CD4-positive, alpha-beta T cell treated with Interleukin-15 for 4 hours (primary cell): ENCODE results near the gene NCK1.
"Not testable (repeated sequence)": the region's sequence is repeated elsewhere in the genome, so short reads cannot be mapped to it uniquely, and the experiment has no call there.

Source experiments
- DNase-seq: peaks from one replicate; pipeline ENCODE4 v3.0.0-alpha.2; 2020; ENCODE audit warnings: low spot score

NCK1 gene

DNA sequence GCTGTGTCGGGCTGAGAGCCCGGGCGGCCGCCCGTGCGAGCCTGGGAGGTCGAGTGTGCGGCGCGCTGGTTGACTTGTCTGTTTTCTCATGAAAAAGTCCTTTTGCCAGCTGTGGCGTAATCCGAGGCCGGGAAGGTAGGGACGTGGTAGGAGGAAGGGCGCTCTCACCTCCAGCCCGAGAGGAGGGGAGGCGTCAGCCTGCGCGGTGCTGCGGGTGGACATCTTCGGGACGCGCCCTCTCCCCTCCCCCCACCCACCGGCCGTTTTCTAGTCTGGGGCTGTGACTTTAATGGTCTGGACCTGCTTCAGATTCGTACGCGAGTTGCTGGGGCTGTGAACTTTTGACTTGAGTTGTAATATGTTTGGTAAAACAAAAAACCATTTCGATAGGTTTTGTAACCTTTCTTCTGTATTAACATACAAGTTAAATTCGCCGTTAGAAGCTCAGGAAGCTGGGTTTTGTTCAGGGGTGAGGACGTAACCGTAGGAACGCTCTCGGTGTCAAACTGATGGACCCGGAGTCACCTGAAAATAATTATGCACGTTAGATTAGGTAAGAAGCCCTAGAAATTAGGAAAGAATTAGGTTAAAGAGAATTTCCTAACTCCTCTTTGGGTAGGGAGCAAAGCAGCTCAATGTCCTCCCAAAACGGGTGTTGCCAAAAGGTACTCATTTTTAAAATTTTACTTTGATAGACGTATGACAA, 762 bp downstream of the NCK1 start:
- peak; percentile 25 for DNase-seq

GRCh38 chr3:136869282-136869681, 7.3 kb downstream of the NCK1 start:
- no peak for DNase-seq

DNA sequence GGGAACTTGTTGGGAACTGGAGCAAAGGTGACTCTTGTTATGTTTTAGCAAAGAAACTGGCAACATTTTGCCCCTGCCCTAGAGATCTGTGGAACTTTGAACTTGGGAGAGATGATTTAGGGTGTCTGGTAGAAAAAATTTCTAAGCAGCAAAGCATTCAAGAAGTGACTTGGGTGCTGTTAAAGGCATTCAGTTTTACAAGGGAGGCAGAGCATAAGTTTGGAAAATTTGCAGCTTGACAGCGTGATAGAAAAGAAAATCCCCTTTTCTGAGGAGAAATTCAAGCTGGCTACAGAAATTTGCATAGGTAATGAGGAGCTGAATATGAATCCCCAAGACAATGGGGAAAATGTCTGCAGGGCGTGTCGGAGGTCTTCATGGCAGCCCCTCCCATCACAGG, 10.2 kb downstream of the NCK1 start:
- DNase-seq, result not testable (repeated sequence)

- DNase-seq, result not testable (repeated sequence)
Observed at GRCh38 chr3:136879510-136879909, 17.5 kb downstream of the NCK1 start.

GRCh38 chr3:136882571-136882970, 20.6 kb downstream of the NCK1 start:
- DNase-seq, result peak; percentile 34

- DNase-seq, result no peak
Observed at GRCh38 chr3:136883967-136884720, 22.1 kb downstream of the NCK1 start.

GRCh38 chr3:136885357-136886213, 23.6 kb downstream of the NCK1 start:
- DNase-seq, result peak; percentile 27

GRCh38 chr3:136889947-136890346, 27.9 kb downstream of the NCK1 start:
- DNase-seq, result no peak

DNA sequence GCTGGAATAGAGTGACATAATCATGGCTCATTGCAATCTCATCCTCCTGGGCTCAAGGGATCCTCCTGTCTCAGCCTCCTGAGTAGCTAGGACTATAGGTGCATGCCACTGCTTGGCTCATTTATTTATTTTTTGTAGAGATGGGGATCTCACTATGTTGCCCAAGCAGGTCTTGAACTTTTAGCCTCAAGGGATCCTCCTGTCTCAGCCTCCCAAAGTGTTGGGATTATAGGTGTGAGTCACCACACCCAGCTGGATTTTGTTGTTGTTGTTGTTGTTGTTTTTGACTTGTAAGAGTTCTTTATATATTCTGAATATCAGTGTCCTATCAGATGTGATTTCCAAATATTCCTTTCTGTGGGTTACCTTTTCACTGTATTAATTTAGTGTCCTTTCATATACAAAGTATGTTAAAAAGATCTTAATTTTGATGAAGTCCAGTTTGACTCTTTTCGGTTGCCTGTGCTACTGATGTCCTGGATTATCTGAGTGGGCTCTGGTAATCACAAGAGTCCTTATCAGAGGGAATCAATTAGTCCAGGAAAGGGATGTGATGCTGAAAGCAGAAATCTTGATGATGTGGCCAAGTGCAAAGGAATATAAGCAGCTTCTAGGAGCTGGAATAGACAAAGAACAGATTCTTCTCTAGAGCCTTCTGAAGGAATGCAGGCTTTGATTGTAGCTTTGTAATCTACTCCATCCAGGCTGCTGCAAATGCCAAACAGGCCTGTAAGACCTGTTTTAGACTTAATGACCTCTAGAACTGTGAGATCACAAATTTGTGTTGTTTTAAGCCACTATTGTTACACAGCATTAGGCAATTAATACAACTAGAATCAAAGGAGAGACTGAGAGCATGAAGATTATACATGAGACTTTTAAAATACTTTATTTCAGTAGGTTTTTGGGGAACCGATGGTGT, 30.2 kb downstream of the NCK1 start:
- DNase-seq, result no peak

- DNase-seq, result no peak
Observed at GRCh38 chr3:136893848-136894443, 31.9 kb downstream of the NCK1 start.

GRCh38 chr3:136897171-136897570, 35.2 kb downstream of the NCK1 start:
- not testable (repeated sequence) for DNase-seq

DNA sequence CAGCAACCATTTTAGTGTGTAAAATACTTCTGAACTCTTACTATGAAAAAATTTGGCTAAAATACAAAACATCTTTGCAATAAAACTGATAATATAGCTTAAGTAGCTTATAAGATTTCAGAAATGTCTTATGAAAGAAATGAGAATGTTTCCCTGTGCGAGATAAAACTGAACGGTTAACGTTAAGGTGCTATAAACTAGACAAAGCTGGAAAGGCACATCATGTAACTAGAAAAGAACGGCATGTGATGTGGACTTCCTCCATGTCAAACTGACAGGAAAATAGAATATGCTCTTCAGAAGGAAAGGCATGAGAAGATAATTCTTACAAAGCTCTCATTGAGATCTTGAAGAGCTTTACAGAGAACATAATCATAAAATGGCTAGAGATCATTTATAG, 36.5 kb downstream of the NCK1 start:
- DNase-seq, result no peak

DNA sequence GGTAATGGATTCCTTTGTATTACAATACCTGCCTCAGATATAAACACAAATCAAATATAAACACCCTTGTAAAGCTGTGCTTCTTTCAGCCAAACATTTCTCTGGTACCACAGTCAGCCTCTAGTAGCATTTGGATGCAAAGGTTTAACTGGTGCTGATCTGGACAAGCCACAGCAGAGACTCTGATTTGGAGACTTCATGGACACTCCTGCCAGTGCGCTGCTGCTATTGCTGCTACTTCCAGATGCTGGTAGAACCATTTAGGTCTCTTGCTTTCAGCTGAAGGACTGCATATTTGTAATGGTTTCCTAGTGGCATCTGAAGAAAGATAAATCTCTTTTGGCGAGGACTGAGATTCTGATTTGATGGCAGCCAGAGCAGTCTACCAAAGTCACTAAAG, 36.9 kb downstream of the NCK1 start:
- no peak for DNase-seq

DNA sequence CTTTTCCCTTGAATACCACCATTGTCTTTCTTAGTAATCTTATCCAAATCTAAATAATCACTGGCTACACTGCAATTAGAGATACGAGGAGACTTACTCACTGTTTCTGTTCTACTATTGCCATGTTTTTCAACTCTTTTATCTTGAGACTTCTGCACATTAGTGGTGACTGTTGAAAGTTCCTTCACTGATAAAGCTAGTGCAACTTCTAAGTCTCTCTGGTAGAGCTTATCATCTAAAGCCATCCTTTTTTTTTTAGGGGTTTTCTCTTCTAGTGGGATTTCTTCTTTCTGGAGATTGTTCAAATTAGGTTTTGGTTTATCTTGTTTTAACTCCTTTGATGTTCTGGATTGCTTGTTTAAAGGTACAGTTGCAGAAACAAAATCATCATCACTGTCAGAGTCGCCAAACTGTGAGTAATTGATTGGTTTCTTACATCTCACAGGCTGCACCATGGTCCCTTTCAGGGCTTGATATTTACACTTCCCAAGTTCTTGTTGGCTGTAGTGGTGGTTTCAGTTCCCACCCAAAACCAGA, 37.7 kb downstream of the NCK1 start:
- DNase-seq, result no peak

DNA sequence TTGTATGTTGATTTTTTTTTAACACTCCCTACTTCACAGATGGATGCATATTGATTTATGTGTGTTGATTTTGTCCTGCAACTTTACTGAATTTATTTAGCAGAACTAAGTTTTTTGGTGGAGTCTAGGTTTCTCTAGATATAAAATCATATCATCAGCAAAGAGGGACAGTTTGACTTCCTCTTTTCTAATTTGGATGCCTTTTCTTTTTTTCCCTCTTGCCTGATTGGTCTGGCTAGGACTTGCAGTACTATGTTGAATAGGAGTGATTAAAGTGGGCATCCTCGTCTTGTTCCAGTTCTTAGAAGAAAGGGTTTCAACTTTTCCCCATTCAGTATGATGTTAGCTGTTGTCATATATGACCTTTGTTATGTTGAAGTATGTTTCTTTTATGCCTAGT, 38.7 kb downstream of the NCK1 start:
- not testable (repeated sequence) for DNase-seq

DNA sequence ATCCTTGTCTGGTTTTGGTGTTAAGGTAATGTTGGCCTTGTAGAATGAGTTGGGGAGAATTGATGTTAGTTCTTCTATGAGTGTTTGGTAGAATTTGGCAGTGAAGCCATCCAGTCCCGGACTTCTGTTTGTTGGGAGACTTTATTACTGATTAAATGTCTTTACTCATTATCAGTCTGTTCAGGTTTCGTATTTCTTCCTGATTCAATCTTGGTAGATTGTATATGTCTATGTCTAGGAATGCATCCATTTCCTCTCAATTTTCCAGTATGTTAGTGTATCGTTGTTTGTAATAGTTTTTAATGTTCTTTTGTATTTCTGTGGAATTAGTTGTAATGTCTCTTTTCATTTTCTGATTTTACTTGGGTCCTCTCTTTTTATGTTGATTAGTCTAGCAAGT, 39.4 kb downstream of the NCK1 start:
- DNase-seq, result no peak

- not testable (repeated sequence) for DNase-seq
Observed at GRCh38 chr3:136902530-136902929, 40.5 kb downstream of the NCK1 start.

GRCh38 chr3:136903899-136904298, 41.9 kb downstream of the NCK1 start:
- DNase-seq, result no peak

DNA sequence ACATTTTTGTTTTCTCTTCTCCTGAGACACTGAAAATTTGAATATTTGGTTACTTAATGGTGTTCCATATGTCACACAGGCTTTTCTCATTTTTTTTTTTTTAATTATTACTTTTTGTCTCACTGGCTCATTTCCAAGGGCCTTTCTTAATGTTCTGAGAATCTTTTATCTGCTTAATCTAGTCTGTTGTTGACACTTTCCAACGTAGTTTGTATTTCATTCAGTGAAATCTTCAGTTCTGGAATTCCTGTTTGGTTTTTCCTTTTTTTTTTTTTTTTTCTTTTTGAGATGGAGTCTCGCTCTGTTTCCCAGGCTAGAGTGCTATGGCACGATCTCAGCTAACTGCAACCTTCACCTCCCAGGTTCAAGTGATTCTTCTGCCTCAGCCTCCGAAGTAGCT, 42.7 kb downstream of the NCK1 start:
- no peak for DNase-seq

DNA sequence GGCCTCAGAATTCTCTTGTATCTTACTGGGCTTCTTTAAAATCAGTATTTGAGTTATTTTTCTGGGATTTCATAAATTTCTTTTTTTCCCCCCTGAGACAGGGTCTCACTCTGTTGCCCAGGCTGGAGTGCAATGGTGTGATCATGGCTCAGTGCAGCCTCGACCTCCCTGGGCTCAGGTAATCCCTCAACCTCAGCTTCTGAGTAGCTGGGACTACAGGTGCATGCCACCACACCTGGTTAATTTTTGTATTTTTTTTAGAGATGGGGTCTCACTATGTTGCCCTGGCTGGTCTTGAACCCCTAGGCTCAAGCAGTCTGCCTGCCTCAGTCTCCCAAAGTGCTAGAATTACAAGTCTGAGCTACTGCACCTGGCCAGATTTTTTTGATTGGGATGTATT, 43.5 kb downstream of the NCK1 start:
- DNase-seq, result no peak

DNA sequence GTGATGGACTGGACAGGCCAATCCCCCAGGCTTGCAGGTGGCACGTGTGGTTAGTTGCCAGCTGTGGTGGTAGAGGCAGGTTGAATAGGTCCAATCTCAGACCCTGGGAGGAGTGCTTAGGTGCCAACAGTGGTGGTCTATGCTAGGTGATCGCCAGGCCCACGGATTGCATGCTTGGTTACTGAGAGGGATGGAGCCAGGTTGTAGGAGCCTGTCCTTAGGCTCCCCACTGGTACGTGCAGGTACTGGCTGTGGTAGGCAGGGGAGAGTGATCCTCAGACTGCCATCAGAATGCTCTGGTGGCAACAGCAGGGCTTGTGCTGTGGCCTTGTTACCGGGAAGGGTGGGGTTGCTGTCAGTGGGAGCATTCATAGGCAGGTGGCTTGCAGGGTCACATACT, 44.7 kb downstream of the NCK1 start:
- no peak for DNase-seq
